DND-41 (cell line): ENCODE measurements around the gene SLC30A1.

Source experiments
- ATAC-seq: fragments of 200-7000 bp; cut with Tn5 transposase; 3 replicates; pipeline ENCODE4 v1.9.1; 2021; ENCODE audit warnings: low read depth; ENCODE audit not compliant: insufficient read depth
- DNase-seq: peaks from one replicate; pipeline ENCODE4 v3.0.0-alpha.2; 2020
- H2AFZ ChIP-seq: 2 replicates; pipeline ENCODE4 v1.6.0; 2012; ENCODE audit warnings: low read depth, low read length
- H3K27ac ChIP-seq: 2 replicates; pipeline ENCODE4 v1.5.1; 2012; ENCODE audit warnings: low read length, inconsistent platforms
- H3K27me3 ChIP-seq: fragments of 200-600 bp; sonication (generic); 2 replicates; pipeline ENCODE4 v1.6.0; 2012; ENCODE audit warnings: low read length, mild to moderate bottlenecking, inconsistent platforms; ENCODE audit not compliant: insufficient read depth, poor library complexity
- H3K36me3 ChIP-seq: 2 replicates; pipeline ENCODE4 v1.5.1; 2012; ENCODE audit warnings: low read length, inconsistent platforms; ENCODE audit not compliant: insufficient read depth
- H3K4me1 ChIP-seq: 2 replicates; pipeline ENCODE4 v1.5.1; 2012; ENCODE audit warnings: mild to moderate bottlenecking, low read length; ENCODE audit not compliant: insufficient read depth
- H3K4me2 ChIP-seq: 2 replicates; pipeline ENCODE4 v1.6.0; 2012; ENCODE audit warnings: mild to moderate bottlenecking, moderate library complexity, low read length, inconsistent platforms; ENCODE audit not compliant: insufficient read depth
- H3K4me3 ChIP-seq, 2 experiments: fragments of 200-600 bp in 1 of 2; shearing (Covaris generic) in 1 of 2; 2 replicates each; pipeline ENCODE4 v1.5.1; 2012 to 2016; ENCODE audit warnings: inconsistent platforms in 2 of 2, low read length in 2 of 2, mild to moderate bottlenecking in 2 of 2, low read depth in 1 of 2, moderate library complexity in 1 of 2
- H3K79me2 ChIP-seq: 2 replicates; pipeline ENCODE4 v1.6.0; 2012; ENCODE audit warnings: low read length, inconsistent platforms; ENCODE audit not compliant: insufficient read depth
- H3K9ac ChIP-seq: 2 replicates; pipeline ENCODE4 v1.6.0; 2012; ENCODE audit warnings: low read depth, mild to moderate bottlenecking, inconsistent platforms, low read length, moderate library complexity
- H3K9me3 ChIP-seq: 2 replicates; pipeline ENCODE4 v1.5.1; 2012; ENCODE audit warnings: low read length, moderate library complexity, mild to moderate bottlenecking, inconsistent platforms; ENCODE audit not compliant: insufficient read depth, severe bottlenecking
- H4K20me1 ChIP-seq: 2 replicates; pipeline ENCODE4 v1.6.0; 2012; ENCODE audit warnings: low read length; ENCODE audit not compliant: insufficient read depth
- CTCF ChIP-seq: IDR thresholded peaks from 2 replicates; pipeline ENCODE4 v1.5.1; 2012; ENCODE audit warnings: borderline replicate concordance, low read length, moderate library complexity, mild to moderate bottlenecking; ENCODE audit not compliant: poor library complexity, severe bottlenecking; ENCODE audit errors: extremely low read depth
- EZH2 ChIP-seq: IDR thresholded peaks from 3 replicates; pipeline ENCODE4 v1.6.1; 2012; ENCODE audit warnings: borderline replicate concordance, low read depth, mild to moderate bottlenecking, moderate library complexity, low read length, inconsistent platforms; ENCODE audit not compliant: severe bottlenecking

SLC30A1 gene

GRCh38 chr1:211580303-211580687 lies 1.3 kb upstream of the SLC30A1 start:
- H3K4me2 ChIP-seq: peak overlapping the region; percentile 98; the same call in 1 of the 2 replicates
- TF ChIP-seq EZH2 (no peak), CTCF (no peak)
- no peaks in the 10 kb centered on the region for H3K27me3 ChIP-seq
- DNase-seq (no peak), ATAC-seq (no peak)
- peaks cover 23% of the 10 kb centered on the region; the same call in 1 of the 2 replicates for H4K20me1 ChIP-seq
- H3K27ac ChIP-seq: no peak overlapping the region
- peaks cover 8% of the 10 kb centered on the region for H3K36me3 ChIP-seq
- no peak overlapping the region for H3K4me3 ChIP-seq
- no peak overlapping the region for H3K9ac ChIP-seq
- H2AFZ ChIP-seq: no peak overlapping the region
- peaks cover 35% of the 10 kb centered on the region for H3K4me1 ChIP-seq
- H3K9me3 ChIP-seq: no peaks in the 10 kb centered on the region
- H3K79me2 ChIP-seq: peaks cover 25% of the 10 kb centered on the region

- H3K4me3 ChIP-seq: peak overlapping the region; percentile 21 to 95; a peak in 3 of 4 replicates
- H4K20me1 ChIP-seq: peaks cover 25% of the 10 kb centered on the region; the same call in 1 of the 2 replicates
- peak overlapping the region; percentile 71 for H2AFZ ChIP-seq
- ATAC-seq (peak; percentile 55), DNase-seq (no peak)
- peak overlapping the region; percentile 98 for H3K4me2 ChIP-seq
- H3K9ac ChIP-seq: peak overlapping the region; percentile 81
- no peaks in the 10 kb centered on the region for H3K9me3 ChIP-seq
- peaks cover 26% of the 10 kb centered on the region for H3K79me2 ChIP-seq
- TF ChIP-seq EZH2 (no peak), CTCF (no peak)
- H3K4me1 ChIP-seq: peaks cover 37% of the 10 kb centered on the region
- H3K27ac ChIP-seq: peak overlapping the region; percentile 1; the same call in 1 of the 2 replicates
- H3K27me3 ChIP-seq: no peaks in the 10 kb centered on the region
- peaks cover 12% of the 10 kb centered on the region for H3K36me3 ChIP-seq
These were observed 710 bp upstream of the SLC30A1 start for GRCh38 chr1:211579440-211580302.

GRCh38 chr1:211577819-211578639 lies 932 bp downstream of the SLC30A1 start:
- no peak for TF ChIP-seq EZH2
- peak; percentile 88 for TF ChIP-seq CTCF
- Histone ChIP-seq H3K4me3 (peak overlapping the region; percentile 70 to 95), H3K9ac (peak overlapping the region; percentile 81), H3K36me3 (peaks cover 22% of the 10 kb centered on the region), H3K4me1 (peaks cover 37% of the 10 kb centered on the region), H3K9me3 (no peaks in the 10 kb centered on the region), H3K4me2 (peak overlapping the region; percentile 98), H3K79me2 (peaks cover 26% of the 10 kb centered on the region), H4K20me1 (peaks cover 25% of the 10 kb centered on the region; the same call in 1 of the 2 replicates), H2AFZ (peak overlapping the region; percentile 81), H3K27ac (peak overlapping the region; percentile 72), H3K27me3 (no peaks in the 10 kb centered on the region)
- ATAC-seq (peak; percentile 67), DNase-seq (peak; percentile 76)
